ENCODE data around the gene ARL13B. TPM values are rescaled to one million over a fixed set of nuclear protein-coding genes. Genes with fewer than 3 reads are reported as not detected.

Gene ARL13B
- total and polyA plus RNA-seq, 2 donors (not counting 3 experiments of a cell fraction or from before 2014, with no cell fraction given), result 3.8 to 8.6 TPM

- Histone ChIP-seq H3K4me1 (ENCODE audit: control insufficient read depth, extremely low read depth, insufficient read depth, low read length) (no peaks in the 10 kb centered on the region), H3K4me3 (replicated peaks in 1 of 3; ENCODE audit: insufficient read depth in 1 of 3, low read depth in 1 of 3, low read length in 3 of 3) (no peak overlapping the region), H3K36me3 (ENCODE audit: control insufficient read depth in 2 of 2, extremely low read depth in 1 of 2, insufficient read depth in 2 of 2, low read length in 2 of 2) (no peaks in the 10 kb centered on the region), H4K20me1 (replicated peaks; ENCODE audit: control insufficient read depth, extremely low read depth, insufficient read depth, low read length) (no peaks in the 10 kb centered on the region), H3K9me1 (replicated peaks; ENCODE audit: control insufficient read depth, extremely low read depth, insufficient read depth, low read length) (no peaks in the 10 kb centered on the region), H2AFZ (ENCODE audit: low read depth, low read length) (no peak overlapping the region), H3K27me3 (ENCODE audit: control insufficient read depth in 2 of 2, insufficient read depth in 2 of 2, low read length in 2 of 2) (no peaks in the 10 kb centered on the region), H3K9me3 (replicated peaks; ENCODE audit: control insufficient read depth, insufficient read depth, low read length) (no peaks in the 10 kb centered on the region), H3K79me2 (ENCODE audit: control insufficient read depth, insufficient read depth, low read length) (no peaks in the 10 kb centered on the region), H3K9ac (replicated peaks; ENCODE audit: extremely low read depth, insufficient read depth, low read length) (no peak overlapping the region), H3K4me2 (ENCODE audit: insufficient read depth, low read length) (no peak overlapping the region), H3K27ac (ENCODE audit: insufficient read depth, low read depth, low read length) (no peak overlapping the region)
- TF ChIP-seq CTCF (IDR thresholded peaks at IDR 0.05; ENCODE audit: extremely low read depth in 1 of 2, insufficient read depth in 1 of 2, low read depth in 1 of 2, low read length in 2 of 2) (peak; percentile 32 to 35), MAX (IDR thresholded peaks at IDR 0.05; ENCODE audit: insufficient read depth, insufficient read length) (no peak)
- CTCF ChIA-PET, result interaction anchor here (1.0 to 2.1 kb wide), 8 partner anchors 9 to 39 kb away, joined by 3 to 13 read pairs (median 4); partner anchors contain the start of gene STX19
- FAIRE-seq (no peak), DNase-seq (ENCODE audit: low read depth, low spot score) (peak; percentile 9)
- POLR2A ChIA-PET, result no interaction called here
- dilution Hi-C loops (cut with MboI; ENCODE audit: extremely low pct_ligation_motif_present, low sequenced_read_pairs), result no loop called here
- BruUV-seq (replicated peaks), result no TSS peak
- intact Hi-C loops (cut with micrococcal nuclease), result no loop called here
Measured at GRCh38 chr3:94036909-94037507, 57.1 kb downstream of the ARL13B start.

- Histone ChIP-seq H2AFZ (ENCODE audit: low read depth, low read length) (no peak overlapping the region), H3K4me1 (ENCODE audit: control insufficient read depth, extremely low read depth, insufficient read depth, low read length) (no peaks in the 10 kb centered on the region), H3K9me1 (replicated peaks; ENCODE audit: control insufficient read depth, extremely low read depth, insufficient read depth, low read length) (no peaks in the 10 kb centered on the region), H3K4me2 (ENCODE audit: insufficient read depth, low read length) (no peak overlapping the region), H4K20me1 (replicated peaks; ENCODE audit: control insufficient read depth, extremely low read depth, insufficient read depth, low read length) (no peaks in the 10 kb centered on the region), H3K27me3 (ENCODE audit: control insufficient read depth in 2 of 2, insufficient read depth in 2 of 2, low read length in 2 of 2) (no peaks in the 10 kb centered on the region), H3K9me3 (replicated peaks; ENCODE audit: control insufficient read depth, insufficient read depth, low read length) (no peaks in the 10 kb centered on the region), H3K9ac (replicated peaks; ENCODE audit: extremely low read depth, insufficient read depth, low read length) (no peak overlapping the region), H3K27ac (ENCODE audit: insufficient read depth, low read depth, low read length) (no peak overlapping the region), H3K79me2 (ENCODE audit: control insufficient read depth, insufficient read depth, low read length) (no peaks in the 10 kb centered on the region), H3K36me3 (ENCODE audit: control insufficient read depth in 2 of 2, extremely low read depth in 1 of 2, insufficient read depth in 2 of 2, low read length in 2 of 2) (no peaks in the 10 kb centered on the region), H3K4me3 (replicated peaks in 1 of 3; ENCODE audit: insufficient read depth in 1 of 3, low read depth in 1 of 3, low read length in 3 of 3) (no peak overlapping the region)
- CTCF ChIA-PET, result no interaction called here
- TF ChIP-seq GATA2 (IDR thresholded peaks at IDR 0.05; ENCODE audit: insufficient read depth, insufficient read length, low read depth, low read length) (no peak), CTCF (IDR thresholded peaks at IDR 0.05; ENCODE audit: extremely low read depth in 1 of 2, insufficient read depth in 1 of 2, low read depth in 1 of 2, low read length in 2 of 2) (no peak), POLR2A (IDR thresholded peaks at IDR 0.05; ENCODE audit: low read depth, low read length) (no peak), POLR2AphosphoS5 (IDR thresholded peaks at IDR 0.05; ENCODE audit: insufficient read depth, low read depth, low read length) (no peak), JUN (IDR thresholded peaks at IDR 0.05; ENCODE audit: borderline replicate concordance, insufficient read depth, insufficient read length, low read depth) (no peak), FOS (IDR thresholded peaks at IDR 0.05; ENCODE audit: borderline replicate concordance, insufficient read depth, low read length) (no peak), MYC (IDR thresholded peaks at IDR 0.05; ENCODE audit: low read depth, low read length) (no peak), EZH2 (IDR thresholded peaks at IDR 0.05; ENCODE audit: borderline replicate concordance, low read depth, low read length, severe bottlenecking) (no peak), MAX (IDR thresholded peaks at IDR 0.05; ENCODE audit: insufficient read depth, insufficient read length) (no peak)
- dilution Hi-C loops (cut with MboI; ENCODE audit: extremely low pct_ligation_motif_present, low sequenced_read_pairs), result no loop called here
- intact Hi-C loops (cut with micrococcal nuclease), result no loop called here
- BruUV-seq (replicated peaks), result no TSS peak
- POLR2A ChIA-PET, result no interaction called here
- no peak for FAIRE-seq
- no peak for DNase-seq (ENCODE audit: low read depth, low spot score)
Measured at GRCh38 chr3:94043285-94043684, 63.3 kb downstream of the ARL13B start.
